Loucy (cell line): Measurements from ENCODE around the gene UTP11.
A peak's percentile ranks its signal among the peaks of the same experiment; 100 is the strongest.

ENCODE experiments used
- H2AFZ ChIP-seq: fragments of 200-600 bp; sonication (generic); 2 replicates; pipeline ENCODE4 v1.6.0; 2016; ENCODE audit warnings: antibody characterized with exemption, mild to moderate bottlenecking, low read length, moderate library complexity
- H3F3A ChIP-seq: fragments of 200-600 bp; 2 replicates; pipeline ENCODE4 v1.6.0; 2016; ENCODE audit warnings: antibody characterized with exemption, low read depth, mild to moderate bottlenecking
- H3K27me3 ChIP-seq: fragments of 200-600 bp; sonication (generic); 2 replicates; pipeline ENCODE4 v1.6.1; 2014; ENCODE audit warnings: low read length, mild to moderate bottlenecking; ENCODE audit not compliant: insufficient read depth, poor library complexity, severe bottlenecking
- H3K36me3 ChIP-seq: fragments of 200-600 bp; sonication (generic); 2 replicates; pipeline ENCODE4 v1.6.1; 2016; ENCODE audit warnings: low read length; ENCODE audit not compliant: insufficient read depth
- H3K4me1 ChIP-seq: fragments of 200-600 bp; sonication (generic); 2 replicates; pipeline ENCODE4 v1.5.1; 2014; ENCODE audit warnings: low read length, mild to moderate bottlenecking; ENCODE audit not compliant: insufficient read depth, poor library complexity, severe bottlenecking
- H3K4me2 ChIP-seq: fragments of 200-600 bp; sonication (generic); 2 replicates; pipeline ENCODE4 v1.6.0; 2014; ENCODE audit warnings: antibody characterized with exemption, low read length, low read depth, mild to moderate bottlenecking; ENCODE audit not compliant: poor library complexity, severe bottlenecking
- H3K4me3 ChIP-seq: fragments of 200-600 bp; sonication (generic); 2 replicates; pipeline ENCODE4 v1.5.1; 2014; ENCODE audit warnings: low read length, mild to moderate bottlenecking, mixed read lengths; ENCODE audit not compliant: poor library complexity, severe bottlenecking
- H3K79me2 ChIP-seq: fragments of 200-600 bp; sonication (generic); 2 replicates; pipeline ENCODE4 v1.6.1; 2014; ENCODE audit warnings: low read length; ENCODE audit not compliant: insufficient read depth
- H3K9ac ChIP-seq: fragments of 200-600 bp; sonication (generic); 2 replicates; pipeline ENCODE4 v1.6.0; 2014; ENCODE audit warnings: mild to moderate bottlenecking, low read depth, low read length, moderate library complexity; ENCODE audit not compliant: poor library complexity, severe bottlenecking
- H3K9me2 ChIP-seq: fragments of 200-600 bp; sonication (generic); replicated peaks from 2 replicates; pipeline ENCODE4 v1.6.1; 2016; ENCODE audit warnings: low read depth, low read length, mixed read lengths
- H3K9me3 ChIP-seq: fragments of 200-600 bp; sonication (generic); 2 replicates; pipeline ENCODE4 v1.6.1; 2014; ENCODE audit warnings: mild to moderate bottlenecking, antibody characterized with exemption, low read length, low read depth; ENCODE audit not compliant: insufficient read depth
- H4K20me1 ChIP-seq: fragments of 200-600 bp; sonication (generic); 2 replicates; pipeline ENCODE4 v1.6.0; 2014; ENCODE audit warnings: antibody characterized with exemption, low read length, mild to moderate bottlenecking; ENCODE audit not compliant: insufficient read depth, poor library complexity, severe bottlenecking
- EZH2phosphoT487 ChIP-seq: fragments of 200-600 bp; IDR thresholded peaks from 2 replicates; pipeline ENCODE4 v1.6.1; 2018; ENCODE audit warnings: antibody characterized with exemption, mild to moderate bottlenecking, moderate library complexity, borderline replicate concordance
- TF ChIP-seq, protein P1 (sequence below): fragments of 200-600 bp; sonication (generic); conservative IDR thresholded peaks from 2 replicates; pipeline ENCODE4 v1.5.1; 2014; ENCODE audit warnings: mild to moderate bottlenecking, antibody characterized with exemption, low read length

UTP11 gene

DNA sequence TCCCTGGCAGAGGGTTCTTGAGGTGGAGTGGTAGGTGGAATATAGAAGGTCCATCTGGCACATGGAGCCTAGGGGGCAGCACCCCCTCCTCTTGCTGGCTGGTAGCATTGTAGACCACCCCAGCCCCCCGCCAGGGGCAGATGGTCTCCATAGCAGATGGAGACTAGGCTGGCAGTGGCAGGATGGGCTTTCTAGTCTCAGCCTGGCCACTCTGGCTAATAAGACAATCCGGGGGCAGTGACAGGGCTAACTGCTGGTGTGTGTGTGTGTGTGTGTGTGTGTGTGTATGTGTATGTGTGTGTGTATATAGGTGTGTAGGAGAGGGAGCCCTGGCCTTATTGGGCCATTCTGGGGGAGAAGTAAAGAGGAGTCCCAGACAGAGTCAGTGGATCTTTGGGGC is 16.1 kb downstream of the UTP11 start:
- Histone ChIP-seq H3F3A (no peaks in the 10 kb centered on the region), H3K4me1 (peaks cover 20% of the 10 kb centered on the region), H2AFZ (no peak overlapping the region), H3K9me3 (no peaks in the 10 kb centered on the region), H3K79me2 (no peaks in the 10 kb centered on the region), H3K9ac (no peak overlapping the region), H3K27me3 (no peaks in the 10 kb centered on the region), H3K36me3 (peaks cover 21% of the 10 kb centered on the region; the same call in 1 of the 2 replicates), H3K9me2 (no peaks in the 10 kb centered on the region), H4K20me1 (no peaks in the 10 kb centered on the region), H3K4me3 (no peak overlapping the region), H3K4me2 (no peak overlapping the region)
- TF ChIP-seq, protein P1, sequence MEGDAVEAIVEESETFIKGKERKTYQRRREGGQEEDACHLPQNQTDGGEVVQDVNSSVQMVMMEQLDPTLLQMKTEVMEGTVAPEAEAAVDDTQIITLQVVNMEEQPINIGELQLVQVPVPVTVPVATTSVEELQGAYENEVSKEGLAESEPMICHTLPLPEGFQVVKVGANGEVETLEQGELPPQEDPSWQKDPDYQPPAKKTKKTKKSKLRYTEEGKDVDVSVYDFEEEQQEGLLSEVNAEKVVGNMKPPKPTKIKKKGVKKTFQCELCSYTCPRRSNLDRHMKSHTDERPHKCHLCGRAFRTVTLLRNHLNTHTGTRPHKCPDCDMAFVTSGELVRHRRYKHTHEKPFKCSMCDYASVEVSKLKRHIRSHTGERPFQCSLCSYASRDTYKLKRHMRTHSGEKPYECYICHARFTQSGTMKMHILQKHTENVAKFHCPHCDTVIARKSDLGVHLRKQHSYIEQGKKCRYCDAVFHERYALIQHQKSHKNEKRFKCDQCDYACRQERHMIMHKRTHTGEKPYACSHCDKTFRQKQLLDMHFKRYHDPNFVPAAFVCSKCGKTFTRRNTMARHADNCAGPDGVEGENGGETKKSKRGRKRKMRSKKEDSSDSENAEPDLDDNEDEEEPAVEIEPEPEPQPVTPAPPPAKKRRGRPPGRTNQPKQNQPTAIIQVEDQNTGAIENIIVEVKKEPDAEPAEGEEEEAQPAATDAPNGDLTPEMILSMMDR = peak; percentile 27
- TF ChIP-seq EZH2phosphoT487 = no peak

DNA sequence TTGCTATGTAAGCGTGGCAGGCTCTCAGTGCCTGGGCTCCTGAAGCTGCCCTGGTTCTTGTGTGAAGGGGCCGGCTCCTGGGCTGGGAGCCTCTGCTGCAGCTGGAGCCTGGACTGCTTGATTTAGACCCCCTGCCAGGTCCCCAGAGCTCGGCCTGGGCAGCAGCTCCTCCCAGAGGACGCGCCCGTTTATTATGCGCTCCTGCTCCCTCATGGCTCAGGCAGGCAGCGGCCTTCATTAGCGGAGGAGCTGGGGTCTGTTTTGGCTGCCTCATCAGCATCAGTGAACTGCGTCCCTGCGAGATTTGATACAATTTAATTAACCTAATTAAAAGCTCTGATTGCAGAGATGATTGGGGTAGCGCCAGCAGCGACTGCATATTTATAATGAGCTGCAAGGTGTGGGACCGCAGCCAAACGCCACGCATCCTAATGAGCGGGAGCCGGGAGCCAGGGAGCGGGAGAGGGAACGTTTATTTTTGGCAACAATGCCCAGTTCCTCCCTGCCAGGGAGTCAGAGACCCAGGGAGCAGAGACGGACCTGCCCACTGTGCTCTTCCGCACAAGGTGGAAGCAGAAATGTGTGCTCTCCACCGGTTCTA is 16.6 kb downstream of the UTP11 start:
- no peaks in the 10 kb centered on the region for H3K79me2 ChIP-seq
- H2AFZ ChIP-seq = no peak overlapping the region
- H3K4me2 ChIP-seq = peak overlapping the region; percentile 6
- H3K9me3 ChIP-seq = no peaks in the 10 kb centered on the region
- H3K27me3 ChIP-seq = no peaks in the 10 kb centered on the region
- H4K20me1 ChIP-seq = no peaks in the 10 kb centered on the region
- peaks cover 20% of the 10 kb centered on the region for H3K4me1 ChIP-seq
- peaks cover 16% of the 10 kb centered on the region; the same call in 1 of the 2 replicates for H3K36me3 ChIP-seq
- H3F3A ChIP-seq = no peaks in the 10 kb centered on the region
- H3K9me2 ChIP-seq = no peaks in the 10 kb centered on the region
- no peak overlapping the region for H3K4me3 ChIP-seq
- H3K9ac ChIP-seq = no peak overlapping the region
- TF ChIP-seq EZH2phosphoT487 = no peak
- TF ChIP-seq, protein P1 = no peak

DNA sequence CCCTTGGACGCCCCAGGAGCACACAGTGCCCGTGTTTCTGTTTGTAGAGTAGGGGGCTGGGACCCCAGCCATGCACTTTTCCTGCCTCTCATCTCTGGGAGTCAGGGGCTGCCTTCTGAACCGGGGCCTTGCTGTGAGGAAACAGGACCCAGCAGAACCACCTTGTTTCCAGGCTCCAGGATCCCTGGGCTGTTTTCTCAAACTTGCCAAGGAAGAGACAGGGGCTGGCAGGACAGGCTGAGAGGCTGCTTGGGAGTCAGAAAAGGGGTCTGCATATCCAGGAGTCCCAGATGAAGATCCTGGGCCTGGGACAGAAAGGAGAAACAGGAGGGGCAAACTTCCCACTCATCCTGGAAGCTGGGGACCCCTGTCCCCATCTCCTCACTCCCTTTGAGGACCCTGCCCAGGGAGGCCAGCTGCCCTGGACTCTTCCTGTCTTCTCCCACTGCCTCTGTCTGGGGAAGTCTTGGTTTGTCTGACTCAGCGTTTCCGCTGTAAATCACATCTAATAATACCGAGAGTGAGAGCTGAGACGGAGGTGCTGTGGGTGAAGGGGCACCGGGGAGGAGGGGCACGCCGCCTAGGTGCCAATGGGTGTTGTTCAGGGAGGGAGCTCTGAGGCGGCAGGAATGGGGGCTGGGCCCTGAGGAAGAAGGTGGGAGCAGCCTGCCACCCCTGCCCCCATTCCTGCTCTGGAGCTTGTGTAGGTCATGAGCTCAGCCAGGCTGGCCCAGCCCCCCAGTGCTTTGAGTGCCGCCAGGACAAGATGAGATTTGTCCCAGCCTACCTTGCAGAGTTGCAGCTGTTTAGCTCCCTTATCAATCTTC is 17.4 kb downstream of the UTP11 start:
- TF ChIP-seq, protein P1 = no peak
- TF ChIP-seq EZH2phosphoT487 = no peak
- Histone ChIP-seq H3K9me2 (no peaks in the 10 kb centered on the region), H3K4me3 (no peak overlapping the region), H3F3A (no peaks in the 10 kb centered on the region), H3K36me3 (peaks cover 13% of the 10 kb centered on the region; the same call in 1 of the 2 replicates), H3K4me1 (peaks cover 20% of the 10 kb centered on the region), H4K20me1 (no peaks in the 10 kb centered on the region), H3K9ac (no peak overlapping the region), H3K4me2 (peak overlapping the region; percentile 6), H2AFZ (no peak overlapping the region), H3K79me2 (no peaks in the 10 kb centered on the region), H3K9me3 (no peaks in the 10 kb centered on the region), H3K27me3 (no peaks in the 10 kb centered on the region)
